A549 treated with Hydrocortisone at 1 μM for 4 hours (cell line): ENCODE data around the gene CD8A. TPM values are rescaled to one million over a fixed set of nuclear protein-coding genes. Genes with fewer than 3 reads are reported as not detected.

ENCODE experiments used
- total RNA-seq: library from RNA; stranded (reverse); fragments of 200-300 nt; extraction: Qiagen RNA extraction; gene quantifications from 5 replicates; pipeline ENCODE4 v1.2.3, GENCODE V29; 2022

Gene CD8A
- 0.20 to 0.47 TPM (median 0.32 TPM) in 5 replicates for total RNA-seq

GRCh38 chr2:86790676-86791572, at the start of gene CD8A:
Gene CD8A, minus strand, starts transcription at chr2:86790913. Its CDS starts 88 bp downstream, at chr2:86790825.

Other genes starting within 250 kb of the CD8A start
- 116 to 149 TPM (median 121 TPM) in 5 replicates for gene CHMP3, start 227.5 kb downstream of the CD8A start, total RNA-seq
- gene RNF103, start 167.0 kb downstream of the CD8A start, total RNA-seq: 54.4 to 72.8 TPM (median 62.7 TPM) in 5 replicates
- gene RMND5A, start 70.6 kb downstream of the CD8A start, total RNA-seq: 21.7 to 29.2 TPM (median 26.3 TPM) in 5 replicates
- gene CD8B, start 71.0 kb upstream of the CD8A start, total RNA-seq: not detected in 5 replicates
- gene RGPD1, start 151.2 kb upstream of the CD8A start, total RNA-seq: 0.02 to 0.08 TPM (median 0.04 TPM) in 4 of 5 replicates, not detected in the other
- 0.36 to 0.82 TPM (median 0.49 TPM) in 5 replicates for gene PLGLB1, start 230.9 kb upstream of the CD8A start, total RNA-seq